B cell (primary cell): Measurements from ENCODE around the gene ELMO3. TPM values are rescaled to one million over a fixed set of nuclear protein-coding genes. Genes with fewer than 3 reads are reported as not detected.

Experiments
- ATAC-seq: fragments of 200-7000 bp; cut with Tn5 transposase; one replicate; pipeline ENCODE4 v1.10.0; 2021; ENCODE audit warnings: low read depth, mild to moderate bottlenecking, moderate number of reproducible peaks, moderate library complexity
- CTCF ChIA-PET: fragments of 350-600 bp; sonication (Branson Sonifier 250); formaldehyde crosslinking; loops from one replicate; lab custom pipeline; 2021; ENCODE audit warnings: antibody characterized with exemption, inconsistent platforms; lab: Charles Lee
- POLR2A ChIA-PET: fragments of 350-600 bp; sonication (Branson Sonifier 250); formaldehyde crosslinking; loops from one replicate; lab custom pipeline; 2021; ENCODE audit warnings: antibody characterized with exemption; lab: Charles Lee
- DNase-seq: peaks from one replicate; pipeline ENCODE4 v3.0.0; 2013
- H2AFZ ChIP-seq: 2 replicates; pipeline ENCODE4 v1.6.1; 2012; ENCODE audit warnings: mild to moderate bottlenecking, low read depth, low read length; ENCODE audit not compliant: insufficient read depth, poor library complexity, severe bottlenecking
- H3K27ac ChIP-seq, 2 donors: 1 replicate in 1 of 2; 2 replicates in 1 of 2; pipeline ENCODE4 v1.5.1; 2012 to 2013; ENCODE audit warnings: low read length in 2 of 2, mild to moderate bottlenecking in 2 of 2, moderate library complexity in 1 of 2
- H3K27me3 ChIP-seq, 4 experiments: fragments of 200-600 bp in 1 of 4; sonication (generic) in 1 of 4; replicated peaks in 1 of 4; 1 replicate in 2 of 4; 2 replicates in 2 of 4; pipeline versions ENCODE4 v1.6.1 to v1.7.0; 2013 to 2016; ENCODE audit warnings: low read length in 3 of 4, mild to moderate bottlenecking in 2 of 4, mixed read lengths in 1 of 4, moderate library complexity in 1 of 4; ENCODE audit not compliant: insufficient read depth in 4 of 4, control insufficient read depth in 3 of 4; ENCODE audit errors: control extremely low read depth in 1 of 4
- H3K36me3 ChIP-seq, 2 experiments: replicated peaks in 1 of 2; 1 replicate in 1 of 2; 2 replicates in 1 of 2; pipeline versions ENCODE4 v1.6.1 to v1.7.1; 2013; ENCODE audit warnings: low read length in 1 of 2; ENCODE audit not compliant: insufficient read depth in 2 of 2, control insufficient read depth in 1 of 2; ENCODE audit errors: control extremely low read depth in 1 of 2, extremely low read depth in 1 of 2
- H3K4me1 ChIP-seq, 2 donors: fragments of 200-600 bp in 1 of 2; sonication (generic) in 1 of 2; 1 replicate in 1 of 2; 2 replicates in 1 of 2; pipeline versions ENCODE4 v1.5.1 to v1.6.1; 2013 to 2017; ENCODE audit warnings: low read length in 2 of 2; ENCODE audit not compliant: control insufficient read depth in 2 of 2, insufficient read depth in 2 of 2
- H3K4me2 ChIP-seq: replicated peaks from 2 replicates; pipeline ENCODE3; 2012; ENCODE audit warnings: mild to moderate bottlenecking, low read depth, low read length; ENCODE audit not compliant: poor library complexity, severe bottlenecking
- H3K4me3 ChIP-seq, 5 experiments: fragments of 200-600 bp in 1 of 5; sonication (generic) in 1 of 5; 1 replicate in 3 of 5; 2 replicates in 2 of 5; pipeline versions ENCODE4 v1.5.1 to v1.7.0; 2011 to 2016; ENCODE audit warnings: low read length in 4 of 5, mild to moderate bottlenecking in 4 of 5, low read depth in 2 of 5, control low read depth in 1 of 5, moderate library complexity in 1 of 5; ENCODE audit not compliant: insufficient read depth in 1 of 5; ENCODE audit errors: control extremely low read depth in 1 of 5, extremely low read depth in 1 of 5
- H3K79me2 ChIP-seq: fragments of 200-600 bp; sonication (generic); one replicate; pipeline ENCODE4 v1.6.0; 2016; ENCODE audit warnings: low read length; ENCODE audit not compliant: control insufficient read depth, insufficient read depth
- H3K9ac ChIP-seq: fragments of 200-600 bp; sonication (generic); 2 replicates; pipeline ENCODE4 v1.6.1; 2017; ENCODE audit warnings: mild to moderate bottlenecking, low read length, moderate library complexity
- H3K9me3 ChIP-seq, 3 donors: one replicate each; pipeline versions ENCODE4 v1.6.1 to v1.7.1; 2013; ENCODE audit warnings: low read length in 2 of 3; ENCODE audit not compliant: control insufficient read depth in 2 of 3, insufficient read depth in 1 of 3; ENCODE audit errors: control extremely low read depth in 1 of 3
- H4K20me1 ChIP-seq: 2 replicates; pipeline ENCODE4 v1.6.0; 2012; ENCODE audit warnings: mild to moderate bottlenecking, low read length; ENCODE audit not compliant: insufficient read depth, control insufficient read depth, poor library complexity, severe bottlenecking
- H3K27ac Mint-ChIP-seq: one replicate; pipeline ENCODE4 v1.8.0; 2021; ENCODE audit warnings: mixed read lengths
- H3K27me3 Mint-ChIP-seq: one replicate; pipeline ENCODE4 v1.8.0; 2021; ENCODE audit warnings: mixed read lengths
- H3K4me1 Mint-ChIP-seq: one replicate; pipeline ENCODE4 v1.8.0; 2021; ENCODE audit warnings: mixed read lengths
- H3K4me3 Mint-ChIP-seq: one replicate; pipeline ENCODE4 v1.8.0; 2021; ENCODE audit warnings: mixed read lengths
- H3K9me3 Mint-ChIP-seq: one replicate; pipeline ENCODE4 v1.8.0; 2022; ENCODE audit warnings: mixed read lengths; ENCODE audit not compliant: insufficient read depth
- CTCF ChIP-seq: fragments of 200-600 bp; IDR thresholded peaks from one replicate; pipeline ENCODE4 v1.8.0; 2022; ENCODE audit warnings: antibody characterized with exemption, mild to moderate bottlenecking
- EZH2 ChIP-seq: IDR thresholded peaks from 2 replicates; pipeline ENCODE4 v1.6.1; 2012; ENCODE audit warnings: borderline replicate concordance, low read depth, mild to moderate bottlenecking, moderate library complexity, low read length; ENCODE audit not compliant: insufficient read depth, poor library complexity, severe bottlenecking
- WGBS: methylation state at CpG from one replicate; pipeline ENCODE4 v1.1.5; 2013; ENCODE audit warnings: missing lambda C conversion rate; ENCODE audit not compliant: insufficient coverage; 5-methylcytosine and 5-hydroxymethylcytosine counted together
- intact Hi-C: fragments of 100-400 bp; cut with micrococcal nuclease; formaldehyde crosslinking; loops from one replicate; pipeline ENCODE4 v1.10.0; 2022
- polyA plus RNA-seq: library from polyadenylated mRNA; depleted of rRNA; stranded (reverse); fragments of >200 nt; gene quantifications from 2 replicates; pipeline ENCODE4 v1.2.3, GENCODE V29; 2012
- total RNA-seq, 2 donors: library from RNA; stranded (reverse); fragments of 120-200 nt in 1 of 2; gene quantifications; 1 replicate in 1 of 2; 2 replicates in 1 of 2; pipeline versions ENCODE4 v1.2.3 to v1.2.4, GENCODE V29; 2013 to 2022

The ELMO3 gene
- total and polyA plus RNA-seq, 2 donors (not counting 1 experiment from before 2014, with no cell fraction given): 9.1 to 9.6 TPM

GRCh38 chr16:67210069-67210937 lies 11.4 kb downstream of the ELMO3 start:
- Histone ChIP-seq H2AFZ (no peak overlapping the region), H3K4me3 (no peak overlapping the region), H3K4me1 (no peaks in the 10 kb centered on the region), H3K4me2 (no peak overlapping the region), H3K27me3 (no peaks in the 10 kb centered on the region), H3K79me2 (no peaks in the 10 kb centered on the region), H3K9ac (no peak overlapping the region), H3K9me3 (no peaks in the 10 kb centered on the region), H3K36me3 (no peaks in the 10 kb centered on the region), H4K20me1 (no peaks in the 10 kb centered on the region), H3K27ac (no peak overlapping the region)
- intact Hi-C loops: no loop called here
- Mint-ChIP-seq H3K4me3 (no peak overlapping the region), H3K27ac (no peak overlapping the region), H3K27me3 (no peaks in the 10 kb centered on the region), H3K4me1 (no peaks in the 10 kb centered on the region), H3K9me3 (no peaks in the 10 kb centered on the region)
- CTCF ChIA-PET: interaction anchor here (1.1 kb wide), 1 partner anchor 12 kb away, joined by 3 read pairs; no protein-coding TSS in a partner anchor
- WGBS: 93% methylated on average over 25 of the region's 25 CpGs
- DNase-seq: no peak
- POLR2A ChIA-PET: no interaction called here
- ATAC-seq: no peak
- TF ChIP-seq EZH2: no peak
- TF ChIP-seq CTCF: no peak

- H3K27ac ChIP-seq: no peak overlapping the region
- no peaks in the 10 kb centered on the region for H3K27me3 Mint-ChIP-seq
- H3K27ac Mint-ChIP-seq: no peak overlapping the region
- no peak overlapping the region for H3K9ac ChIP-seq
- H3K4me3 Mint-ChIP-seq: no peak overlapping the region
- no peaks in the 10 kb centered on the region for H3K9me3 ChIP-seq
- no peaks in the 10 kb centered on the region for H3K4me1 Mint-ChIP-seq
- no peak overlapping the region for H3K4me2 ChIP-seq
- no peaks in the 10 kb centered on the region for H3K79me2 ChIP-seq
- intact Hi-C loops: no loop called here
- no peak overlapping the region for H2AFZ ChIP-seq
- TF ChIP-seq CTCF (no peak), EZH2 (no peak)
- ChIA-PET CTCF (no interaction called here), POLR2A (interaction anchor here (0.7 kb wide), 1 partner anchor 186 kb away, joined by 3 read pairs; no protein-coding TSS in a partner anchor)
- DNase-seq (no peak), ATAC-seq (no peak)
- no peaks in the 10 kb centered on the region for H4K20me1 ChIP-seq
- H3K9me3 Mint-ChIP-seq: no peaks in the 10 kb centered on the region
- H3K27me3 ChIP-seq: no peaks in the 10 kb centered on the region
- no peaks in the 10 kb centered on the region for H3K4me1 ChIP-seq
- 98% methylated on average over 7 of the region's 7 CpGs for WGBS
- H3K36me3 ChIP-seq: no peaks in the 10 kb centered on the region
- no peak overlapping the region for H3K4me3 ChIP-seq
These were observed 12.7 kb downstream of the ELMO3 start for GRCh38 chr16:67211674-67212073.
